ENCODE data around the gene GLDN. TPM values are rescaled to one million over a fixed set of nuclear protein-coding genes. Genes with fewer than 3 reads are reported as not detected.

The GLDN gene
- total RNA-seq = 0.12 and 0.18 TPM in 2 replicates
- long read RNA-seq = 0 reads

GRCh38 chr15:51341366-51342226 is at the start of gene GLDN:
Gene GLDN (plus strand): TSS chr15:51341655. CDS start chr15:51341685, 30 bp downstream.
- TF ChIP-seq, protein P1, sequence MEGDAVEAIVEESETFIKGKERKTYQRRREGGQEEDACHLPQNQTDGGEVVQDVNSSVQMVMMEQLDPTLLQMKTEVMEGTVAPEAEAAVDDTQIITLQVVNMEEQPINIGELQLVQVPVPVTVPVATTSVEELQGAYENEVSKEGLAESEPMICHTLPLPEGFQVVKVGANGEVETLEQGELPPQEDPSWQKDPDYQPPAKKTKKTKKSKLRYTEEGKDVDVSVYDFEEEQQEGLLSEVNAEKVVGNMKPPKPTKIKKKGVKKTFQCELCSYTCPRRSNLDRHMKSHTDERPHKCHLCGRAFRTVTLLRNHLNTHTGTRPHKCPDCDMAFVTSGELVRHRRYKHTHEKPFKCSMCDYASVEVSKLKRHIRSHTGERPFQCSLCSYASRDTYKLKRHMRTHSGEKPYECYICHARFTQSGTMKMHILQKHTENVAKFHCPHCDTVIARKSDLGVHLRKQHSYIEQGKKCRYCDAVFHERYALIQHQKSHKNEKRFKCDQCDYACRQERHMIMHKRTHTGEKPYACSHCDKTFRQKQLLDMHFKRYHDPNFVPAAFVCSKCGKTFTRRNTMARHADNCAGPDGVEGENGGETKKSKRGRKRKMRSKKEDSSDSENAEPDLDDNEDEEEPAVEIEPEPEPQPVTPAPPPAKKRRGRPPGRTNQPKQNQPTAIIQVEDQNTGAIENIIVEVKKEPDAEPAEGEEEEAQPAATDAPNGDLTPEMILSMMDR (IDR thresholded peaks at IDR 0.05; ENCODE audit: unreplicated experiment) = no peak
- Mint-ChIP-seq H3K36me3 (ENCODE audit: insufficient read depth) (no peaks in the 10 kb centered on the region), H3K27ac (no peak within 1 kb of the TSS), H3K9me3 (ENCODE audit: low read depth) (no peaks in the 10 kb centered on the region), H3K4me1 (ENCODE audit: low read depth) (no peaks in the 10 kb centered on the region), H3K27me3 (peaks cover 79% of the 10 kb centered on the region), H3K4me3 (ENCODE audit: low read depth) (peak within 1 kb of the TSS; percentile 50)
- peak; percentile 22 for DNase-seq (ENCODE audit: low spot score, unreplicated experiment)

GRCh38 chr15:51298620-51299019 is 42.8 kb upstream of the GLDN start:
- TF ChIP-seq, protein P1 (IDR thresholded peaks at IDR 0.05; ENCODE audit: unreplicated experiment) = no peak
- no peak for DNase-seq (ENCODE audit: low spot score, unreplicated experiment)
- peaks cover 3% of the 10 kb centered on the region for H3K4me1 Mint-ChIP-seq (ENCODE audit: low read depth)
- no peak overlapping the region for H3K4me3 Mint-ChIP-seq (ENCODE audit: low read depth)
- peaks cover 18% of the 10 kb centered on the region for H3K27me3 Mint-ChIP-seq
- no peaks in the 10 kb centered on the region for H3K36me3 Mint-ChIP-seq (ENCODE audit: insufficient read depth)
- H3K9me3 Mint-ChIP-seq (ENCODE audit: low read depth) = no peaks in the 10 kb centered on the region
- H3K27ac Mint-ChIP-seq = no peak overlapping the region

DNA sequence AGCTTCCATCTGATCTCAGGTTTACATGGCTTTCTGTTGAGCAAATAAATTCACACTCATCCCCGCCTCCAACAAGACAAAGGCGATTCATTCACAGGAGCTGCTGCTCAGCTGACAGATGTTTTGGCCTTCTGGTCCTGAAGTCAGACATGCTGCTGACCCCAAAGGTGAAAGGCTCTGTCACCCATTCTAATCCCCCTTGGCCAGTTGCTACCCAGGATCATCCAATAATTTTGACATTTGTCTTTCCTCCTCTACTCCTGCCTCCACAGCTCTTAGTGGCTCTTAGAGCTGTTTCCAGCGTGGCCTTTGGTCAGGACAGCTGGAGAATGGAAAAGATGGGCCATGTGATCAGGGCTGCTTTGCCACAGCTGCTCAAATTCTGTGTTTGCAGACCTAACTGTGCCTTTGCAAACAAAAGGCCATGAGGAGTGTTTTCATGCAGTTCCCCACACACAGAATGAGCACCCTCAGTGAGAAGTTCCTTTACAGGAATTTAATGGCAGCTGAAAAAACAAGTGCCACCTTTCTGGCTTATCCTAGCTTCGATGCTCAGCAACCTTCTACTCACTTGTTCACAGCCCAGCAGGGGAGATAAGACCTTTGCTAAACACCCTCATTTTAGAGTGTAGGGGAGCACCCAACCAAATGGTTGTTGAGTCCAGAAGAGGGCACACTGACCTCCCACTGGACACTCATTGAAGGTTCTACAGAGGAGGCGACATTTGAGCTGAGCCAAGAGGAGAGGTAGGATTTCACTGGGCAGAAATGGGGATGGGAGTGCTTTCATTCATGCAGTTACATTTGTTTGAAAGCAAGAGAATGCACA is 42.1 kb upstream of the GLDN start:
- peaks cover 18% of the 10 kb centered on the region for H3K27me3 Mint-ChIP-seq
- H3K4me1 Mint-ChIP-seq (ENCODE audit: low read depth) = peaks cover 5% of the 10 kb centered on the region
- H3K36me3 Mint-ChIP-seq (ENCODE audit: insufficient read depth) = no peaks in the 10 kb centered on the region
- no peak for DNase-seq (ENCODE audit: low spot score, unreplicated experiment)
- H3K27ac Mint-ChIP-seq = no peak overlapping the region
- TF ChIP-seq, protein P1 (IDR thresholded peaks at IDR 0.05; ENCODE audit: unreplicated experiment) = no peak
- H3K4me3 Mint-ChIP-seq (ENCODE audit: low read depth) = no peak overlapping the region
- H3K9me3 Mint-ChIP-seq (ENCODE audit: low read depth) = no peaks in the 10 kb centered on the region

GRCh38 chr15:51302480-51302879 is 39.0 kb upstream of the GLDN start:
- TF ChIP-seq, protein P1 (IDR thresholded peaks at IDR 0.05; ENCODE audit: unreplicated experiment) = no peak
- peaks cover 16% of the 10 kb centered on the region for H3K27me3 Mint-ChIP-seq

DNA sequence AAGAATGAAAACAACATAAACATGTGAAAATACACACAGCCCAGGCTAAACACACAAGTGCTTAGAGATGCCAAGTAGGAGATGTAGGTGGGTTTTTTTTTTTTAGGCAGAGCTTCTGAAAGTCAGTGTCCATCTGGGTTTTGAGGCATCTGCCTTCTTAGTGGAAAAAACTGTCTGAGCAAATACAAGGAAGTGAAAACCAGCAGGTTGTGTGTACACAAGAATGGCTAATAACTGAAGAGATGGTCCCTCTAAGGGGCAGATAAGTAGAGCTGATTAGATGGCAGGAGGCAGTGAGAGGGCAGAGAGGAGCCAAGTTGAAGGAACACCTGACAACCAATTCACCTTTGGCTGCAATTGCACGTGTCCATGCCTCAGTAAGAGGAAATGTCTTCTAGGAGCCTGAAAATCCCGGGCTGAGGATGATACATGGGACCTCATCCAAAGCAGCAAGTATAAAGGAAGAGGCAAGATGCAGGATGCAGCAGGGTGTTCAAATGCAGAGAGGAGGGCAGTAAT is 37.9 kb upstream of the GLDN start:
- Mint-ChIP-seq H3K36me3 (ENCODE audit: insufficient read depth) (no peaks in the 10 kb centered on the region), H3K4me1 (ENCODE audit: low read depth) (peaks cover 5% of the 10 kb centered on the region), H3K4me3 (ENCODE audit: low read depth) (no peak overlapping the region), H3K27ac (no peak overlapping the region), H3K27me3 (peaks cover 18% of the 10 kb centered on the region), H3K9me3 (ENCODE audit: low read depth) (no peaks in the 10 kb centered on the region)
- TF ChIP-seq, protein P1 (IDR thresholded peaks at IDR 0.05; ENCODE audit: unreplicated experiment) = no peak
- DNase-seq (ENCODE audit: low spot score, unreplicated experiment) = no peak

More at GRCh38 chr15:51302480-51302879, 39.0 kb upstream of the GLDN start:
- H3K9me3 Mint-ChIP-seq (ENCODE audit: low read depth) = no peaks in the 10 kb centered on the region
- H3K4me3 Mint-ChIP-seq (ENCODE audit: low read depth) = no peak overlapping the region
- no peak overlapping the region for H3K27ac Mint-ChIP-seq
- no peaks in the 10 kb centered on the region for H3K36me3 Mint-ChIP-seq (ENCODE audit: insufficient read depth)
- no peak for DNase-seq (ENCODE audit: low spot score, unreplicated experiment)
- peaks cover 5% of the 10 kb centered on the region for H3K4me1 Mint-ChIP-seq (ENCODE audit: low read depth)
